ENCODE data around the gene MAP7. TPM values are rescaled to one million over a fixed set of nuclear protein-coding genes. Genes with fewer than 3 reads are reported as not detected.
A peak's percentile ranks its signal among the peaks of the same experiment; 100 is the strongest.

The MAP7 gene
- total RNA-seq, 1 donor from 2014 or later = 0.77 TPM

DNA sequence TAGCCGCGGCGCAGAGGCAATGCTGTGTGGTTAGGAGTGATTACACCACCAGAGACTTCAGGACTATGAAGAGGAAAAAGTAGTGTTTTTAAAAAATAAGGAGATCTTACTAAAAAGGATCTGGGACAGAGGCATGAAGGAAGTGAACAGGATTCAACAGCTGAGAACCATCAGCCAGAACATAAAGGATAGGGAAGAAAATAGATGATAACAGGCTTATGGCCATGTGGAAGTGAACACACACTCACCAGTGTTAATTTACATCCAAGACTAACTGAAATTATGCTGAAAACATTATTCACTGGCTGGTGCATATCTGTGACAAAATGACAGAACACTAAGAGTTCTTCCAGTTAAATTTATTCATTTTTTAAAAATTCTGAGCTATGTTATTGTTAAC, 213.1 kb downstream of the MAP7 start:
- H3K27ac Mint-ChIP-seq (ENCODE audit: unreplicated experiment) = no peak overlapping the region

DNA sequence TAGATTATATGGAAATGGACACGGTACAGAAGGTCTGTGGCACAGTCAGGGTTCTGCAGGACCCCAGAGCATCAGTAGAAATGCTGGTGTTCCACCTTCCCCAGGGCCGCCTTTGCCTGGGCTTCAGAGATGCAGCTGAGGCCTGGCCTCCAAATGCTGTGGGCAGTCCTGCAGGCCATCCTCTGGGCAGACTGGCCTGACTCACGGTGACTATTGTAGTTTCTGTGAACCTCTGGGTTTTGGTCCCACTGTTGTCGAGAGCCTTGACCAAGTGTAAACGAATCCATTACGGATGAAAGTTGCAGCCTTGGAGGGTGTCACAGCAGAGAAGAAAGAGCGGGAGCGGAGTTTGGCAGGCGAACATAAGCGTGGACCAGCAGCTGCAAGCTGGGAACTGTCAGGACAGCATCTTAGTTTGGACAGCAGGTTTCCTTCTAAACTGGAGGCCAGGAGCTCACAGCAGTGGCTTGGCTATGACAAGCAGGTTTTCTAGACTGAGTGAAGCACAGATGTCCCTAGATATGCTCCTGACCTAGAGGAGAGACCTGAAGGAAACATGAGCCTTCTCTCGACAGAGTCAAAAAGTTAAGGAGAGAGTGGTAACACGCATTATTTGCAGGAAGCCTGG, 214.4 kb downstream of the MAP7 start:
- H3K27ac Mint-ChIP-seq (ENCODE audit: unreplicated experiment) = no peak overlapping the region
- no peaks in the 10 kb centered on the region for H3K36me3 Mint-ChIP-seq (ENCODE audit: low read depth)
- no peak for DNase-seq (ENCODE audit: low spot score)
- H3K27me3 Mint-ChIP-seq (ENCODE audit: low read depth) = no peaks in the 10 kb centered on the region
- H3K4me1 Mint-ChIP-seq (ENCODE audit: low read depth) = no peaks in the 10 kb centered on the region
- no peak overlapping the region for H3K4me3 Mint-ChIP-seq (ENCODE audit: unreplicated experiment)
- no peaks in the 10 kb centered on the region for H3K9me3 Mint-ChIP-seq (ENCODE audit: low read depth)
- TF ChIP-seq, protein P1, sequence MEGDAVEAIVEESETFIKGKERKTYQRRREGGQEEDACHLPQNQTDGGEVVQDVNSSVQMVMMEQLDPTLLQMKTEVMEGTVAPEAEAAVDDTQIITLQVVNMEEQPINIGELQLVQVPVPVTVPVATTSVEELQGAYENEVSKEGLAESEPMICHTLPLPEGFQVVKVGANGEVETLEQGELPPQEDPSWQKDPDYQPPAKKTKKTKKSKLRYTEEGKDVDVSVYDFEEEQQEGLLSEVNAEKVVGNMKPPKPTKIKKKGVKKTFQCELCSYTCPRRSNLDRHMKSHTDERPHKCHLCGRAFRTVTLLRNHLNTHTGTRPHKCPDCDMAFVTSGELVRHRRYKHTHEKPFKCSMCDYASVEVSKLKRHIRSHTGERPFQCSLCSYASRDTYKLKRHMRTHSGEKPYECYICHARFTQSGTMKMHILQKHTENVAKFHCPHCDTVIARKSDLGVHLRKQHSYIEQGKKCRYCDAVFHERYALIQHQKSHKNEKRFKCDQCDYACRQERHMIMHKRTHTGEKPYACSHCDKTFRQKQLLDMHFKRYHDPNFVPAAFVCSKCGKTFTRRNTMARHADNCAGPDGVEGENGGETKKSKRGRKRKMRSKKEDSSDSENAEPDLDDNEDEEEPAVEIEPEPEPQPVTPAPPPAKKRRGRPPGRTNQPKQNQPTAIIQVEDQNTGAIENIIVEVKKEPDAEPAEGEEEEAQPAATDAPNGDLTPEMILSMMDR (IDR thresholded peaks at IDR 0.05) = no peak

More for the DNA sequence above, 213.1 kb downstream of the MAP7 start:
- H3K4me3 Mint-ChIP-seq (ENCODE audit: unreplicated experiment) = no peak overlapping the region
- no peaks in the 10 kb centered on the region for H3K9me3 Mint-ChIP-seq (ENCODE audit: low read depth)
- H3K27me3 Mint-ChIP-seq (ENCODE audit: low read depth) = no peaks in the 10 kb centered on the region
- no peaks in the 10 kb centered on the region for H3K36me3 Mint-ChIP-seq (ENCODE audit: low read depth)
- TF ChIP-seq, protein P1 (IDR thresholded peaks at IDR 0.05) = no peak
- no peaks in the 10 kb centered on the region for H3K4me1 Mint-ChIP-seq (ENCODE audit: low read depth)
- DNase-seq (ENCODE audit: low spot score) = no peak

DNA sequence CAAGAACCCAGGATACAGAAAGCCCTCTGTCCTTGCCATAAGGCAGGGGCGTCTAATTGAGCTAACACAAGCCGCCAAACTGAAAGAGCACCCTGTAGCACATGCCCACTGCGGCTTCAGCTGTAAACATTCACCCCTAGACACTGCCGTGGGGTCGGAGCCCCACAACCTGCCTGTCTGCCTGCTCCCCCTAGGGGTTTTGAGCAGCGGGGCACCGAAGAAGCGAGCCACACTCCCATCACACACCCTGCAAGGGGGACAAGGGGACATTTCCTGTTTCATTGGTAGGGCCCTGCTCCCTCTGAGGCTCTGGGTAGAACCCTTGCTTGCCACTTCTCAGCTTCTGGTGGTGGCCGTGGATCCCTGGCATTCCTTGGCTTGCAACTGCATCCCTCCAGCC, 215.4 kb downstream of the MAP7 start:
- no peak for DNase-seq (ENCODE audit: low spot score)
- no peaks in the 10 kb centered on the region for H3K4me1 Mint-ChIP-seq (ENCODE audit: low read depth)
- H3K27ac Mint-ChIP-seq (ENCODE audit: unreplicated experiment) = no peak overlapping the region
- no peaks in the 10 kb centered on the region for H3K27me3 Mint-ChIP-seq (ENCODE audit: low read depth)
- H3K36me3 Mint-ChIP-seq (ENCODE audit: low read depth) = no peaks in the 10 kb centered on the region
- no peak overlapping the region for H3K4me3 Mint-ChIP-seq (ENCODE audit: unreplicated experiment)
- TF ChIP-seq, protein P1 (IDR thresholded peaks at IDR 0.05) = peak; percentile 21
- no peaks in the 10 kb centered on the region for H3K9me3 Mint-ChIP-seq (ENCODE audit: low read depth)

DNA sequence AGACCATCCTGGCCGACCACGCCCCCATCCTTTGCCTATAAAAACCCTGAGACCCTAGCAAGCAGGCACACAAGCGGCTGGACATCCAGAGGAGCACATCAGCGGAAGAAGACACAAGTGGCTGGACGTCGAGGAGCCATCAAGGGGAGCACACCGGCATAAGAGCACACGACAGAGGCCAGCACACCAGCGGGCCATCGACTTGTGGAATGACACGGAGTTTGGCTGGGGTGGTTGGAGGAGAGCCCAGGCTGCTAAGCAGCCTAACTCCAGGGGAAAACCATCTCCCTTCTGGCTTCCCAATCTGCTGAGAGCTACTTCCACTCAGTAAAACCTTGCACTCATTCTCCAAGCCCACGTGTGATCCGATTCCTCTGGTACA, 215.8 kb downstream of the MAP7 start:
- Mint-ChIP-seq H3K27me3 (ENCODE audit: low read depth) (no peaks in the 10 kb centered on the region), H3K27ac (ENCODE audit: unreplicated experiment) (no peak overlapping the region)
- TF ChIP-seq, protein P1 (IDR thresholded peaks at IDR 0.05) = no peak

DNA sequence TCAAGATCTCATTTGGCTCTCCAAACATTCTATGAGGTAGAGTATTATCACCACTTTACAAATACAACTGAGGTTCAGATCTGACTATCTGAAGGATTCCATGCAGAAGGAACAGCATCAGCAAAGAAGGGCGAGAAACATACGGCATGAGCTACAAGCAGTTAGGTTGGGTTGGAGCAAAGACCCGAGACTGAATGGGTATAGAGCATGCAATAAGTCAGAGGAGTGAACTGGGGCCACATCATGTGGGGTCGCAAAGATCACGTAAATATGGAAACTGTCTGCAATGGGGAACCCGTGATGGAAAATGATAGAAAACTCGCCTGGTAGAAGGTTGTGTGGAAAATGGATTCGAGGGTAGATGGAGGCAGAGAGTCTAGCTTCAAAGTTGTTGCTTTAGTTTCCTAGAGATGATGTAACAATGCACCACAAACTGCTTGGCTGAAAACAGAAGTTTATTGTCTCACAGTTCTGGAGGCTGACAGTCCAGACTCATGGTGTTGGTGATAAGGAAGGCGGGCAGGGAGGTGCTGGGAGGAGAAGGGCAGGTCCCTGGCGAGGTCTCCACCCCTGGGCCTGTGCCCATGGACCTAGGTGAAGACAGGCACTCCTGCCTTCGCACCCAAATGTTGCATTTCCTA, 216.3 kb downstream of the MAP7 start:
- H3K4me3 Mint-ChIP-seq (ENCODE audit: unreplicated experiment) = no peak overlapping the region
- no peak for DNase-seq (ENCODE audit: low spot score)
- no peaks in the 10 kb centered on the region for H3K36me3 Mint-ChIP-seq (ENCODE audit: low read depth)
- TF ChIP-seq, protein P1 (IDR thresholded peaks at IDR 0.05) = no peak
- no peaks in the 10 kb centered on the region for H3K4me1 Mint-ChIP-seq (ENCODE audit: low read depth)
- H3K27me3 Mint-ChIP-seq (ENCODE audit: low read depth) = no peaks in the 10 kb centered on the region
- no peak overlapping the region for H3K27ac Mint-ChIP-seq (ENCODE audit: unreplicated experiment)
- H3K9me3 Mint-ChIP-seq (ENCODE audit: low read depth) = no peaks in the 10 kb centered on the region

More for the DNA sequence above, 215.8 kb downstream of the MAP7 start:
- Mint-ChIP-seq H3K9me3 (ENCODE audit: low read depth) (no peaks in the 10 kb centered on the region), H3K4me3 (ENCODE audit: unreplicated experiment) (no peak overlapping the region), H3K4me1 (ENCODE audit: low read depth) (no peaks in the 10 kb centered on the region), H3K36me3 (ENCODE audit: low read depth) (no peaks in the 10 kb centered on the region)
- DNase-seq (ENCODE audit: low spot score) = no peak
